Spinal cord (tissue), 10 donors: Measurements from ENCODE around the gene NPAS3. TPM values are rescaled to one million over a fixed set of nuclear protein-coding genes. Genes with fewer than 3 reads are reported as not detected.

ENCODE experiments used
- DNase-seq, 6 donors: peaks; one replicate each; pipeline versions ENCODE4 v3.0.0 to v3.0.0-alpha.2; 2013 to 2015; ENCODE audit warnings: low spot score in 6 of 6, low read depth in 4 of 6
- H3K27ac ChIP-seq: one replicate; pipeline ENCODE4 v1.5.1; 2013; ENCODE audit warnings: low read depth, low read length, control low read depth
- H3K27me3 ChIP-seq: one replicate; pipeline ENCODE4 v1.6.1; 2013; ENCODE audit warnings: low read length; ENCODE audit not compliant: control insufficient read depth, insufficient read depth
- H3K36me3 ChIP-seq: one replicate; pipeline ENCODE4 v1.6.1; 2013; ENCODE audit warnings: low read length; ENCODE audit not compliant: control insufficient read depth, insufficient read depth
- H3K4me1 ChIP-seq: one replicate; pipeline ENCODE4 v1.6.1; 2013; ENCODE audit warnings: low read length; ENCODE audit not compliant: control insufficient read depth, insufficient read depth
- H3K4me3 ChIP-seq: one replicate; pipeline ENCODE4 v1.5.1; 2013; ENCODE audit warnings: low read depth, low read length, control low read depth
- H3K9me3 ChIP-seq: one replicate; pipeline ENCODE4 v1.6.1; 2013; ENCODE audit warnings: low read length; ENCODE audit not compliant: control insufficient read depth, insufficient read depth
- WGBS: methylation state at CpG from one replicate; pipeline ENCODE4 v1.1.5; 2013; ENCODE audit warnings: missing lambda C conversion rate; ENCODE audit not compliant: insufficient coverage; 5-methylcytosine and 5-hydroxymethylcytosine counted together
- polyA plus RNA-seq, 2 donors: library from polyadenylated mRNA; unstranded; fragments of 120-200 nt; gene quantifications; one replicate each; pipeline ENCODE4 v1.2.1, GENCODE V29; 2013; ENCODE audit not compliant: insufficient read length in 2 of 2
- total RNA-seq, 2 donors: library from RNA; depleted of rRNA in 1 of 2; stranded (reverse); fragments of 120-200 nt in 1 of 2; fragments of >200 nt in 1 of 2; gene quantifications; one replicate each; pipeline versions ENCODE4 v1.2.3 to v1.2.4, GENCODE V29; 2013 to 2014
- donor health status: healthy.

The NPAS3 gene
- total and polyA plus RNA-seq, 4 donors: 23.2 to 77.3 (median 50.8) TPM

GRCh38 chr14:32914391-32914790 is 24.3 kb upstream of the NPAS3 start:
- Histone ChIP-seq H3K36me3 (no peaks in the 10 kb centered on the region), H3K4me3 (no peak overlapping the region), H3K4me1 (no peaks in the 10 kb centered on the region), H3K27ac (no peak overlapping the region), H3K9me3 (no peaks in the 10 kb centered on the region), H3K27me3 (no peaks in the 10 kb centered on the region)
- WGBS: 94% methylated on average over 6 of the region's 6 CpGs
- DNase-seq: no peak

GRCh38 chr14:32920696-32921276 is 17.9 kb upstream of the NPAS3 start:
- H3K27me3 ChIP-seq: no peaks in the 10 kb centered on the region
- no peaks in the 10 kb centered on the region for H3K4me1 ChIP-seq
- H3K36me3 ChIP-seq: no peaks in the 10 kb centered on the region
- H3K4me3 ChIP-seq: no peak overlapping the region
- H3K9me3 ChIP-seq: no peaks in the 10 kb centered on the region
- H3K27ac ChIP-seq: no peak overlapping the region
- 100% methylated on average over 1 of the region's 6 CpGs for whole genome bisulfite sequencing
- DNase-seq: no peak

GRCh38 chr14:32925439-32925838 is 13.2 kb upstream of the NPAS3 start:
- Histone ChIP-seq H3K4me3 (no peak overlapping the region), H3K27ac (no peak overlapping the region), H3K27me3 (no peaks in the 10 kb centered on the region), H3K9me3 (no peaks in the 10 kb centered on the region), H3K4me1 (no peaks in the 10 kb centered on the region), H3K36me3 (no peaks in the 10 kb centered on the region)
- DNase-seq: no peak

- Histone ChIP-seq H3K27me3 (peaks cover 22% of the 10 kb centered on the region), H3K4me1 (peaks cover 32% of the 10 kb centered on the region), H3K9me3 (no peaks in the 10 kb centered on the region), H3K4me3 (peak overlapping the region; percentile 73), H3K36me3 (no peaks in the 10 kb centered on the region), H3K27ac (peak overlapping the region; percentile 94)
- DNase-seq: peak in 1 of 6 donors; percentile 49
- WGBS: 23% methylated on average over 25 of the region's 30 CpGs
These were observed 6.3 kb upstream of the NPAS3 start for GRCh38 chr14:32932302-32932913.

GRCh38 chr14:32932914-32933628 is 5.6 kb upstream of the NPAS3 start:
- DNase-seq: peak in 2 of 6 donors; percentile 52 to 66
- peaks cover 22% of the 10 kb centered on the region for H3K27me3 ChIP-seq
- peaks cover 36% of the 10 kb centered on the region for H3K4me1 ChIP-seq
- H3K36me3 ChIP-seq: peaks cover 3% of the 10 kb centered on the region
- 2% methylated on average over 47 of the region's 59 CpGs for WGBS
- H3K4me3 ChIP-seq: peak overlapping the region; percentile 73
- H3K27ac ChIP-seq: peak overlapping the region; percentile 94
- no peaks in the 10 kb centered on the region for H3K9me3 ChIP-seq

- H3K9me3 ChIP-seq: no peaks in the 10 kb centered on the region
- peaks cover 40% of the 10 kb centered on the region for H3K4me1 ChIP-seq
- peaks cover 22% of the 10 kb centered on the region for H3K27me3 ChIP-seq
- peak in 1 of 6 donors; percentile 70 for DNase-seq
- H3K36me3 ChIP-seq: peaks cover 4% of the 10 kb centered on the region
- peak overlapping the region; percentile 73 for H3K4me3 ChIP-seq
- H3K27ac ChIP-seq: peak overlapping the region; percentile 94
- WGBS: 0% methylated on average over 9 of the region's 19 CpGs
These were observed 5.0 kb upstream of the NPAS3 start for GRCh38 chr14:32933629-32934072.

GRCh38 chr14:32934073-32934880 is 4.4 kb upstream of the NPAS3 start:
- peaks cover 4% of the 10 kb centered on the region for H3K36me3 ChIP-seq
- peak in 3 of 6 donors; percentile 70 to 93 (median 91) for DNase-seq
- H3K9me3 ChIP-seq: no peaks in the 10 kb centered on the region
- H3K27me3 ChIP-seq: peaks cover 22% of the 10 kb centered on the region
- H3K4me1 ChIP-seq: peaks cover 40% of the 10 kb centered on the region
- peak overlapping the region; percentile 73 for H3K4me3 ChIP-seq
- WGBS: under 1% methylated on average over 52 of the region's 72 CpGs
- peak overlapping the region; percentile 94 for H3K27ac ChIP-seq

GRCh38 chr14:32934881-32935633 is 3.6 kb upstream of the NPAS3 start:
- no peaks in the 10 kb centered on the region for H3K9me3 ChIP-seq
- peak in 2 of 6 donors; percentile 62 to 72 for DNase-seq
- peak overlapping the region; percentile 94 for H3K27ac ChIP-seq
- H3K36me3 ChIP-seq: peaks cover 4% of the 10 kb centered on the region
- peak overlapping the region; percentile 73 for H3K4me3 ChIP-seq
- under 1% methylated on average over 32 of the region's 42 CpGs for WGBS
- peaks cover 22% of the 10 kb centered on the region for H3K27me3 ChIP-seq
- H3K4me1 ChIP-seq: peaks cover 40% of the 10 kb centered on the region
